SU-DHL-6 (cell line): ENCODE results near the gene VSTM2L.

ENCODE experiments used
- EZH2phosphoT487 ChIP-seq: fragments of 200-600 bp; sonication (generic), shearing (Covaris generic); conservative IDR thresholded peaks from 2 replicates; pipeline ENCODE4 v1.6.1; 2018; ENCODE audit warnings: mild to moderate bottlenecking, antibody characterized with exemption, low read length, moderate library complexity, mixed read lengths
- TF ChIP-seq, protein P1 (sequence below): fragments of 200-600 bp; sonication (generic); IDR thresholded peaks from one replicate; pipeline ENCODE4 v1.5.1; 2017; ENCODE audit warnings: antibody characterized with exemption, mild to moderate bottlenecking, low read length, moderate library complexity; ENCODE audit not compliant: insufficient read depth, poor library complexity, severe bottlenecking

DNA sequence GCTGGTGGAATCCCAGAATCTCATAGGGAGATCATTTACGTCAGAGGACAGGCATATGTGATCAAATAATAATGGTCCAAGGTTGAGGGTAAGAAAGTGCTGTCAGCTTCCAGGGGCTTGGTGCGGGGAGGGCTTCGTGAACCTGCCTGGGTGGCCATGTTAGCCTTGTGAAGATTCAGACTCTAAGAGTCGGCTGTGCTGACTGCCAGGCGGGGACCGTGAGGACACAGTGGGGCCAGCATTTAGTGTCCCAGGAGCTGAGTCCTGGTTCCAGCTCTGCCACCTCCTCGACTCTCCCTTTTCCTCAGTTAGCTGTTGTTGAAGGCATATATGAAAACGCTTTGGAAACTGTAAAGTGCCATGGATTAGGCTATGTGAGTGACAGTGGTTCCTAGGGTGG, 33.5 kb downstream of the VSTM2L start:
- TF ChIP-seq, protein P1, sequence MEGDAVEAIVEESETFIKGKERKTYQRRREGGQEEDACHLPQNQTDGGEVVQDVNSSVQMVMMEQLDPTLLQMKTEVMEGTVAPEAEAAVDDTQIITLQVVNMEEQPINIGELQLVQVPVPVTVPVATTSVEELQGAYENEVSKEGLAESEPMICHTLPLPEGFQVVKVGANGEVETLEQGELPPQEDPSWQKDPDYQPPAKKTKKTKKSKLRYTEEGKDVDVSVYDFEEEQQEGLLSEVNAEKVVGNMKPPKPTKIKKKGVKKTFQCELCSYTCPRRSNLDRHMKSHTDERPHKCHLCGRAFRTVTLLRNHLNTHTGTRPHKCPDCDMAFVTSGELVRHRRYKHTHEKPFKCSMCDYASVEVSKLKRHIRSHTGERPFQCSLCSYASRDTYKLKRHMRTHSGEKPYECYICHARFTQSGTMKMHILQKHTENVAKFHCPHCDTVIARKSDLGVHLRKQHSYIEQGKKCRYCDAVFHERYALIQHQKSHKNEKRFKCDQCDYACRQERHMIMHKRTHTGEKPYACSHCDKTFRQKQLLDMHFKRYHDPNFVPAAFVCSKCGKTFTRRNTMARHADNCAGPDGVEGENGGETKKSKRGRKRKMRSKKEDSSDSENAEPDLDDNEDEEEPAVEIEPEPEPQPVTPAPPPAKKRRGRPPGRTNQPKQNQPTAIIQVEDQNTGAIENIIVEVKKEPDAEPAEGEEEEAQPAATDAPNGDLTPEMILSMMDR: no peak
- no peak for TF ChIP-seq EZH2phosphoT487
